Measurements from ENCODE around the gene PGBD5. TPM values are rescaled to one million over a fixed set of nuclear protein-coding genes. Genes with fewer than 3 reads are reported as not detected.

Gene PGBD5
- total RNA-seq, 2 donors from 2014 or later, result 2.6 to 4.3 TPM

GRCh38 chr1:230303069-230303468 is 123.1 kb downstream of the PGBD5 start:
- Histone ChIP-seq H3K27me3 (no peaks in the 10 kb centered on the region), H3K27ac (no peak overlapping the region), H3K9me3 (no peaks in the 10 kb centered on the region), H3K36me3 (replicated peaks in 1 of 2; ENCODE audit: insufficient read depth in 1 of 2, low read depth in 2 of 2) (no peaks in the 10 kb centered on the region), H3K4me1 (peaks cover 53% of the 10 kb centered on the region), H3K4me3 (no peak overlapping the region)
- no peak for DNase-seq
- TF ChIP-seq POLR2A (IDR thresholded peaks at IDR 0.05), result no peak
- no peak for TF ChIP-seq CTCF (IDR thresholded peaks at IDR 0.05)
- intact Hi-C loops (cut with DNase I), result loop anchor here (10.0 kb wide), 1 partner anchor 518 kb away; no protein-coding TSS in a partner anchor
- ATAC-seq, result no peak
- WGBS, 2 donors, result 76 to 77% methylated on average over 6 of the region's 6 CpGs

- peak overlapping the region in 3 of 4 donors; percentile 78 to 89 (median 81) for H3K27ac ChIP-seq
- no peaks in the 10 kb centered on the region for H3K27me3 ChIP-seq
- no peak overlapping the region for H3K4me3 ChIP-seq
- peaks cover 47% of the 10 kb centered on the region for H3K4me1 ChIP-seq
- peak in 3 of 4 donors; percentile 18 to 49 (median 41) for DNase-seq
- 60 to 64% methylated on average over 5 to 6 of the region's 6 CpGs for WGBS, 2 donors
- H3K9me3 ChIP-seq, result no peaks in the 10 kb centered on the region
- ATAC-seq, result no peak
- no peaks in the 10 kb centered on the region for H3K36me3 ChIP-seq (replicated peaks in 1 of 2; ENCODE audit: insufficient read depth in 1 of 2, low read depth in 2 of 2)
- intact Hi-C loops (cut with DNase I), result loop anchor here (10.0 kb wide), 1 partner anchor 517 kb away; no protein-coding TSS in a partner anchor
- TF ChIP-seq POLR2A (IDR thresholded peaks at IDR 0.05) (no peak), CTCF (IDR thresholded peaks at IDR 0.05) (no peak)
These were observed 124.3 kb downstream of the PGBD5 start for GRCh38 chr1:230301822-230302221.

GRCh38 chr1:230301322-230301721 is 124.8 kb downstream of the PGBD5 start:
- Histone ChIP-seq H3K4me3 (no peak overlapping the region), H3K4me1 (peaks cover 47% of the 10 kb centered on the region), H3K27me3 (no peaks in the 10 kb centered on the region), H3K27ac (peak overlapping the region; percentile 71 to 89 (median 80)), H3K9me3 (no peaks in the 10 kb centered on the region), H3K36me3 (replicated peaks in 1 of 2; ENCODE audit: insufficient read depth in 1 of 2, low read depth in 2 of 2) (no peaks in the 10 kb centered on the region)
- peak; percentile 25 for ATAC-seq
- TF ChIP-seq CTCF (IDR thresholded peaks at IDR 0.05), result no peak
- TF ChIP-seq POLR2A (IDR thresholded peaks at IDR 0.05), result no peak
- peak in 3 of 4 donors; percentile 39 to 57 (median 46) for DNase-seq
- intact Hi-C loops (cut with DNase I), result loop anchor here (10.0 kb wide), 1 partner anchor 517 kb away; no protein-coding TSS in a partner anchor
- 46 to 50% methylated on average over 6 to 8 of the region's 8 CpGs for WGBS, 2 donors

GRCh38 chr1:230300322-230301301 is 125.5 kb downstream of the PGBD5 start:
- peak; percentile 84 for ATAC-seq
- intact Hi-C loops (cut with DNase I), result loop anchor here (10.0 kb wide), 1 partner anchor 516 kb away; no protein-coding TSS in a partner anchor

More at GRCh38 chr1:230300322-230301301, 125.5 kb downstream of the PGBD5 start:
- TF ChIP-seq POLR2A (IDR thresholded peaks at IDR 0.05) (peak in 1 of 3 donors; percentile 52), CTCF (IDR thresholded peaks at IDR 0.05) (peak in 1 of 7 experiments; percentile 1)
- WGBS, 2 donors, result 38 to 59% methylated on average over 20 to 26 of the region's 26 CpGs
- Histone ChIP-seq H3K36me3 (replicated peaks in 1 of 2; ENCODE audit: insufficient read depth in 1 of 2, low read depth in 2 of 2) (no peaks in the 10 kb centered on the region), H3K27me3 (no peaks in the 10 kb centered on the region), H3K4me1 (peaks cover 47% of the 10 kb centered on the region), H3K27ac (peak overlapping the region; percentile 71 to 89 (median 80)), H3K9me3 (no peaks in the 10 kb centered on the region), H3K4me3 (no peak overlapping the region)
- DNase-seq, result peak; percentile 77 to 89 (median 84)
